ENCODE results near the gene MTX1.
"Not testable (repeated sequence)": the region's sequence is repeated elsewhere in the genome, so short reads cannot be mapped to it uniquely, and the experiment has no call there.

MTX1 gene

DNA sequence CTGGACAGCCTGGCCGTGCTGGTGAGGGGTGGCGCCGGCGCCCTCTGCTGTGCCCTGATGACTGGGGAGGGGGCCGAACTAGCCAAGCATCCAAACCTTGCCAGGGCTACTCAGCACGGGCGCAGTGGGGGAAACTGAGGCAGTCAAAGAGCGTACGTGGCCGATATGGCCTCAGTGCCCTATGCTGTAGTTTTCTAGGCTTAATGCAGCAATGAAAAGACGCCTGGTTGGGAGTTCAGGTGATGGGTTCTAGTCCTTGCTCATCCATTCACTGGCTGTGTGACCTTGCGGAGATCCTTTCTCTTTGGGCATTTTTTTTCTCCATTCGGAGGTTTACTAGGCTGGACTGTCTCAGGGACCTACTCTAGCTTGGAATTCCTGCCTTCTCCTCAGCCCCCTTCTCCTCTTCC, 822 bp downstream of the MTX1 start:
- DNase-seq, result no peak

DNA sequence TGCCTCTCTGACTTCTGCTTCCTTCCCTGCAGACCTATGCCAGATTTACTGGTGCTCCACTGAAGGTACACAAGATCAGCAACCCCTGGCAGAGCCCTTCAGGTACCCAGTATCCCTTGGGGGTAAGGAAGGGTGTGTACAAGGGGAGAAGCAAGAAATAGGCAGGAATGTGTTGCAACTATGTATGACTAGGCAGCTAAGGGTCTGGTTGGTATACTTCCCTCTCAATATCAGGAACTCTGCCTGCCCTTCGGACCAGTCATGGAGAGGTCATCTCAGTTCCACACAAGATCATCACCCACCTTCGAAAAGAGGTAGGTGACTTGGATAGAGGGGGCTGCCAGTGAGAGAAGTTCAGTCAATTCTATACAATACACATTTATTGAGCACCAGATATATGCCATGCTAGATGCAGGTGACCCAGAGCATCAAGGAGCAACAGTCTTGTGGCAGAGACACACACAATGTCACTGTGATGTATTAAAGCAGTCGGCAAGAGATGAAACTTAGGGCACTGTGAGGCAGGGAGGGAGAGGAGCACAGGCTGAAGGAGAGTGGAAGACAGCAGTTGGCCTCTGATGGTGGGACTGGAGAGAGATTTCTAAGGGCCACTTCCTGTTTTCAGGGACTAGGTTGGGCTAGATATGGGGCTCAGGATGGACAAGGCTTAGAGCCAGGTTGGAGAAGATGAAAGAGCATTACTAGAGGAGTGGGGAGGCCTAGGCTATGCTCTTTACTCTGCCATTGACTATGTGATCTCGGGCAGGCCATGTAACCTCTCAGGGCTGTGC, 2.0 kb downstream of the MTX1 start:
- DNase-seq, result no peak

DNA sequence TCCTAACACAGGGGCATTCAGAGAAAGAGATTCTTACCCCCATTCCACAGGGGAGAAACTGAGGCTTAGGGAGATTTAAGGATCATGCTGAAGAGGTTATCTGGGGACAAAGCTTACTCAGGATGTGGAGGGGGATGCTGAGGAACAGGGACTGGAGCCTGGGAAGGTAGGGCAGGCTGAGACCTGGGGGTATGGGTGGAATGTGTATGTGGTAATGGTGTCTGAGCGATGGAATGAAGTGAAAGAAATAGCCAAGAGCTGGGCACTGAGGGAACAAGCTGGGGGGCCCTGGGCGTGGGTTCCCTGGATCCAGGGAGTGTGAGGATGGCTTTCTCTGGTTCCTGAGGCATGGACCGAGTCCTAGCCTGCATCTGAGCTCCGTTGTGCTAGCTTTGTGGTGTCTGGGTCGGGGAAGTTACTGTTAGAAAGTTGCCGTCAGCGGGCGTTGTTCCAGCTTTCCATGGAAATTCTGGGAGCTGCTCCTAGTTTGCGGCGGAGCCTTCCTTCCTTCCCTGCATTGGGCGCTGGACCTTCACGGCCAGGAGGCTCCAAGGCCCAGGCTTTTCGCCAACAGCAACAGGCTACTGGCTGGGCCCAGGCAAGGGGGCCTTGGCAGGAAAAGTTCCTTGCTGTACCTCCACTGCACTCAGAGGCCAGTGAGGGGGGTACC, 3.0 kb downstream of the MTX1 start:
- peak; percentile 93 for DNase-seq

DNA sequence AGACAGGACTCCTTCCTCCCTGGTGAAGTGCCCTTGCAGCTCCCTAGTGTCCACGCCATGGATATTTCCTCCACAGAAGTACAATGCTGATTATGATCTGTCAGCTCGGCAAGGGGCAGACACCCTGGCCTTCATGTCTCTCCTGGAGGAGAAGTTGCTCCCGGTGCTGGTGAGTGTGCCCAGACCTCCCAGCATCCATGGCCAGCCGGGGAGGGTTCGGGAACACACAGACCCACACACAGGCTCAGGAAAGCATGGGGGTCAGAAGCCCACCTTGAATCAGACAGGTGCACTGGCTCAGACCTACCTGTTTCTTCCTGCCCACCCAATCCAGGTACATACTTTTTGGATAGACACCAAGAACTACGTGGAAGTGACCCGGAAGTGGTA, 3.6 kb downstream of the MTX1 start:
- DNase-seq, result not testable (repeated sequence)

DNA sequence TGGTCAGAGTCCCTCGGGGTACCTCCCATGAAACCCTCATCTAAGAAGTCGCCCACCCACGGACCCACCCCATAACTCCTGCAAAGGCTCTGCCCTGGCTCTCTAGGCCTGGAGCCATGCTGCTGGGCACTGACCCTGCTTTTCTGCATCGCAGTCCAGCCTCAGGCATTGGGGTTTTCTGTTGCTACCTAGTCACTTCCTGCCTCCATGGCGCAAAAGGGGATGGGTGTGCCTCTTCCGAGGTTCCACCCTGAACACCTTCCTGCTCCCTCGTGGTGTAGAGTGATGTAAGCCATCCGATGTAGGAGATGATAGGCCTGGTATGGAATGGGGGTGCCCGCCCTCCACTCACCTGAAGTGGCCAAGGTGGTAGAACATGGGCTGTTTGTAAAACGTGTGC, 6.2 kb downstream of the MTX1 start:
- not testable (repeated sequence) for DNase-seq

DNA sequence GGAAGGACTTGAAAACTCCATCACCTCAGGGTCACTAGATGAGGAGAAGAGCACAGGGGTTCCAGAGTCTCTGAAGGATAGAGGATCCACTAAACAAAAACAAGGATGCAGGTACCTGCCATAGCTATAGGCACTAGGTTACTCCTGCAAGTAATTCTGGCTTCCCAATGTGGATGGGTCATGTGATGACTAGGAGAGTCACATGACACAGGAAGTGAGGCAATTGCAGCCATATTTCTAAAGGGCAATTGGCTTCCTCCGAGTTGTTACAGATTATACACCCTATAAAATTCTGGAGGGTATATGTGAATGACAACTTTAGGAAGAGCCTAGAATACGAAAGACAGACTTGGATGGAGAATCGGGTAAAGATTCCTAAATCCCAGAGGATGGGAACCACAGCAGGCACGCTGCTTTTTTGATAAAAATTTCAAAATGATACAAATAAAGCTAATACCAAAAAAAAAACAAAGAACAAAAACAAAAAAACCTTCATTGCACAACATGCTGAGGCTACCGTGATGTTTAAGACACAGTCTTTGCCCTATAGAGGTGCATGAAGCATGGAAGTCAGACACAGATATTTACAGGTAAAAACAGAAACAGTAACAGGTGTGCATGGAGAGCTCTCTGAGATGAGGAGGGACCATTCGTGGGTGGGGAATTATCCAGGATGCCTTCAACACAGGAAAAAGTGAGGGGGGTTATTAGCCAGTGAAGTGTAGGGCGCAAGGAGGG, 10.5 kb downstream of the MTX1 start:
- DNase-seq, result no peak

DNA sequence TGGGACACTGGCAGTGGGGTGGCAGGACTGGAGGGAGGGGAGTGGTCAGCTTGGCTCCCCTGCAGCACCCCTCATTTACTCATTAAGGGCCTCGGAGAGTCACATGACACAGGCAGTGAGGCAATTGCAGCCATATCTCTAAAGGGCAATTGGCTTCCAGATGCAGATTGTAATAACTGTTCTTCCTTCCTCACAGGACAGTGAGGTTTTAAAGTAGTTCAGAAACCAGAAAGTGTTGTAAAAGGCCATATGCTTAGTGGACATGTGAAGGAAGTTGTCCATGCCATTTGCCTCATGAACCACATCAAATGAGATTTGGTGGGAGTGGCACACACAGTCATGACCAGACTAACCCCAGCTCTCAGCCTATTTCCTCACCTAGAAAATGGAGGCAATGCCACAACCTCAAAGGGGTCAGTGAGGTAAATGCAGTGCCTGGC, 11.1 kb downstream of the MTX1 start:
- no peak for DNase-seq

DNA sequence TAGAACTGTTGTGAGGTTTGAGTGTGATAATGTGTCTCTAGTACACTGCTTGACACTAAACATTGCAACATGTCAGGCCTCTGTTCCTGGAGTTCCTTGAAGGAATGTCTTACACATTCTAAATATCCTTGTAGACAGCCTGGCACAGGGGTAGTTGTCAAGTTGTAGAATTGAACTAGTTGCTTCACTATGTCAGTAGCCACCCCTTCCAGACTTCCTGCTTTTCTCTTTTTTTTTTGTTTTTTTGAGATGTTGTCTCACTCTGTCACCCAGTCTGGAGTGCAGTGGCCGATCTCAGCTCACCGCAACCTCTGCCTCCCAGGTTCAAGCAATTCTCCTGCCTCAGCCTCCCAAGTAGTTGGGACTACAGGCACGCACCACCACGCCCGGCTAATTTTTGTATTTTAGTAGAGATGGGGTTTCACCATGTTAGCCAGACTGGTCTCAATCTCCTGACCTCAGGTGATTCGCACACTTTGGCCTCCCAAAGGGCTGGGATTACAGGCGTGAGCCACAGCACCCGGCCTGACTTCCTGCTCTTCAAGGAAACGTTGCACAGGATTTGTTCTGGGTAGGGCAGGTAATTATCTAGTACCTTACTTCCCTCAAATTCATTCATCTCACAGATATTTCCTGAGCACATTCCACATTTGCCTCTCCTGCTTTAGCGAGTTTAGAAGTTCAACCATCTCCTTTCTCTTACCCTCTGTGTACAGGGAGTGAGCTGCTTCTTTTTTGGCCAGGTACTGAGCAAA, 11.9 kb downstream of the MTX1 start:
- not testable (repeated sequence) for DNase-seq

DNA sequence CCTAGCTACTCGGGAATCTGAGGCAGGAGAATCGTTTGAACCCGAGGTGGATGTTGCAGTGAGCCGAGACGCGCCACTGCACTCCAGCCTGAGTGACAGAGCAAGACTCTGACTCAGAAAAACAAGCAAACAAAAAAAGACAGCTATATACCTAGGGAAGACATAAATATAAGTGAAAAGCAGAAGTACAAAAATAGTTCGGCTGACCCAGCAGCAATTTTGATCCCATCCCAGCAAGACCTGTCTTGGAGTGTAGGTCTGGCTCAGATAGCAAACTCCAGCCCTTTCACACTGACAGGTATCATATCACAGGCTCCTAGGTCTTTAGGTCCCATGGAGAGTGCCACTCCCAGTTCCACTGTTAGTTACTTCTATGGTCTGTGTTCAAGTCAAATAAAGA, 14.6 kb downstream of the MTX1 start:
- DNase-seq, result no peak

DNA sequence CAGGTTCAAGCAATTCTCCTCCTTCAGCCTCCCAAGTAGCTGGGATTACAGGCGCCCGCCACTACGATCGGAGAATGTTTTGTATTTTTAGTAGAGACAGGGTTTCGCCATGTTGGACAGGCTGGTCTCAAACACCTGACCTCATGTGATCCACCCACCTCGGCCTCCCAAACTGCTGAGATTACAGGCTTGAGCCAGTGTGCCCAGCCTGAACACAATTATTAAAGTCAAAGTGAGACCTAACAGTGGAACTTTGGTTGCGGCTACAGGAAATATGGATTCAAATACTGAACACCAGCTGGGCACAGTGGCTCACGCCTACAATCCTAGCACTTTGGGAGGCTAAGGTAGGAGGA, 16.9 kb downstream of the MTX1 start:
- not testable (repeated sequence) for DNase-seq

DNA sequence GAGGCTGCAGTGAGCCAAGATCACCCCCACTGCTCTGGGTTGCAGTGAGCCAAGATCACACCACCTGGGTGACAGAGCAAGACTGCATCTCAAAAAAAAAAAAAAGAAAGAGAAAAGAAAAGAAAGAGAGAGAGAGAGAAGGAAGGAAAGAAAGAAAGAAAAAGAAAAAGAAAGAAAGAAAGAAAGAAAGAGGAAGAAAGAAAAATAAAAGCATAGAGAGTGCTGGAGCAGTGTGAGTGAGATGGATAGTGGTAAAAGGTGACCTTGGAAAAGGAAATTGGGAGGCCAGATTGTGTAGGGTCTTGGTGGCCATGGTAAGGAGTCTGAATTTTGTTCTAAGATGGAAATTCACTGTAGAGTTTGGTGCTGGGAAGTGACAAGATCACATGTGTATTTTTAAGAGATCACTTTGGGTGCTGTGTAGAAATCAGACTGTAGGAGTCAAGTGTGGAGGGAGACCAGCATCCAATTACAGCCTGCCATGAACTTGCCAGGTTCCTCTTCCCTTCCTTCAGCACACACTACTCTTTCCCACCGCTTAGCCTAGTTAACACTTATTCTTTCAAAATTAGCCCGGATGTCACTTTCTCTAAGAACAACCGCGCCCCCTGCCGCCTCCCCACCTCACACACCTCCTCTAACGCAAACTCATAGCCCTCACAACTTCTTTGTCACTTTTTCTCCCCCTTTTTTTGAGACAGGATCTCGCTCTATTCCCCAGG, 17.9 kb downstream of the MTX1 start:
- DNase-seq, result peak; percentile 88

DNA sequence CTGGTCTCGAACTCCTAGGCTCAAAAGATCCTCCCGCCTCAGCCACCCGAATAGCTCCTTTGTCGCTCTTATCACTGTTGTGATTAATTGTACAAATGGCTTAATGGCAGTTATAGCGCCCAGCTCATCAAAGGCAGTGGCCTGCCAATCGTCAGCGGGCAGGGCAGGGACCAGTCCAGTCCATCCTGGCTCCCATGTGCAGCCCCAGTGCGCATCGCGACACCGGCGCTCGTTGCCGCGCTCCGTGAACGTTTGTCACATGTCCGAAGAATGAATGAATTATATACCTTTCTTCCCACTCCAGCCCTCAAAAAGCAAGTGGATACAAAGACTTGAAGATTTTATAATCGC, 18.4 kb downstream of the MTX1 start:
- DNase-seq, result no peak

DNA sequence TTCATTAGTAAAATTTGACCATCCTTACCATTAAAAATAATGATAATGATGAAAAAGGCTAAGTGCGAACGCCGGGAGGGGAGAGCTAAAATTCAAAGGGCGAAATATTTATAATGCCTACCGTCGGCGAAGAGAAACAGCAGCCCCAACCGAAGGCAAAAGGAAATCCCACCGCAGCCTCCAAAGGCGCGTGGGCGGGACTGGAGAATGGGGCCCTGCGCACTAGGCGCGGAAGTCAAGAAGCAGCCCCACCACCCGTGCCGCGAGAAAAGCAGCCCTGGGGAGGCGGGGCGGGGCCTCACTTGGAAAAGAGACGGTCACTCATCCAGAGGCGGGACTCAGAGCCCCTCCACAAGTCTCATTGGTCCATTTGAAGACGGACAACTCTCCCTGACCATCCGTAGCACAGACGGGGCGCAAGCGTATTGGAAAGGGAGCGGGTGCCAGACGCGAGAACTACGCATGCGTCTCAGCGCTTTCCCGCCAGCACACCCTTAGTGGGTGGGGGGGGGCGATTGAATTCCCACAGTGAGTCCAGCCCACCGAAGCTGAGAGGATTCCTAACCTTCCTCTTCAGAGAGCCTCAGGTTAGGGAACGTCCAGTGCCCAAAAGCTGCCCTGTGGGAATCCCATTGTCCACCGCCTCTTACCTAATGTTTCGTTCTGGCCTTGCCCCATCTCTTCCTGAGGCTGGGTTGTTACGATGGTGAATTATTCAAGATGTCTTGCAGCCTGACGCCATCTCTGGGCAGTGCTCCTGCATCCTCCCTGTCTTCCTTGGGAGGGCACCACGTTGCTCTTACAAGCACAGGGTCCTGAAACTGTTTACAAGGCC, 19.0 kb downstream of the MTX1 start:
- peak; percentile 99 for DNase-seq

DNA sequence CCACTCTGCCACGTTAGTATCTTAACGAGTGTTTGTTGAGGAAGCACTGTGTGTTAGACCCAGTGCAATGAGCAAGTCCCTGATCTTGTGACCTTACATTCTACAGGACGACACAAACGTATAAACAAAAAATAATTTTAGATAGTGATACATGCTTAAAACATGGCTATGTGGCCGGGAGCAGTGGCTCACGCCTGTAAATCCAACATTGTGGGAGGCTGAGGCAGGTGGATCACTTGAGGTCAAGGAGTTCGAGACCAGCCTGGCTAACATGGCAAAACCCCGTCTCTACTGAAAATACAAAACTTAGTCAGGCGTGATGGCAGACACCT, 19.6 kb downstream of the MTX1 start:
- DNase-seq, result no peak

DNA sequence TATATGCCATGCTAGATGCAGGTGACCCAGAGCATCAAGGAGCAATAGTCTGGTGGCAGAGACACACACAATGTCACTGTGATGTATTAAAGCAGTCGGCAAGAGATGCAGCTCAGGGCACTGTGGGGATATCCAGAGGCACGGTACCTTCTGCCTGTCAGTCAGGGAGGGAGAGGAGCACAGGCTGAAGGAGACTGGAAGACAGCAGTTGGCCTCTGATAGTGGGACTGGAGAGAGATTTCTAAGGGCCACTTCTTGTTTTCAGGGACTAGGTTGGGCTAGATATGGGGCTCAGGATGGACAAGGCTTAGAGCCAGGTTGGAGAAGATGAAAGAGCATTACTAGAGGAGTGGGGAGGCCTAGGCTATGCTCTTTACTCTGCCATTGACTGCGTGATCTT, 22.8 kb downstream of the MTX1 start:
- DNase-seq, result not testable (repeated sequence)

DNA sequence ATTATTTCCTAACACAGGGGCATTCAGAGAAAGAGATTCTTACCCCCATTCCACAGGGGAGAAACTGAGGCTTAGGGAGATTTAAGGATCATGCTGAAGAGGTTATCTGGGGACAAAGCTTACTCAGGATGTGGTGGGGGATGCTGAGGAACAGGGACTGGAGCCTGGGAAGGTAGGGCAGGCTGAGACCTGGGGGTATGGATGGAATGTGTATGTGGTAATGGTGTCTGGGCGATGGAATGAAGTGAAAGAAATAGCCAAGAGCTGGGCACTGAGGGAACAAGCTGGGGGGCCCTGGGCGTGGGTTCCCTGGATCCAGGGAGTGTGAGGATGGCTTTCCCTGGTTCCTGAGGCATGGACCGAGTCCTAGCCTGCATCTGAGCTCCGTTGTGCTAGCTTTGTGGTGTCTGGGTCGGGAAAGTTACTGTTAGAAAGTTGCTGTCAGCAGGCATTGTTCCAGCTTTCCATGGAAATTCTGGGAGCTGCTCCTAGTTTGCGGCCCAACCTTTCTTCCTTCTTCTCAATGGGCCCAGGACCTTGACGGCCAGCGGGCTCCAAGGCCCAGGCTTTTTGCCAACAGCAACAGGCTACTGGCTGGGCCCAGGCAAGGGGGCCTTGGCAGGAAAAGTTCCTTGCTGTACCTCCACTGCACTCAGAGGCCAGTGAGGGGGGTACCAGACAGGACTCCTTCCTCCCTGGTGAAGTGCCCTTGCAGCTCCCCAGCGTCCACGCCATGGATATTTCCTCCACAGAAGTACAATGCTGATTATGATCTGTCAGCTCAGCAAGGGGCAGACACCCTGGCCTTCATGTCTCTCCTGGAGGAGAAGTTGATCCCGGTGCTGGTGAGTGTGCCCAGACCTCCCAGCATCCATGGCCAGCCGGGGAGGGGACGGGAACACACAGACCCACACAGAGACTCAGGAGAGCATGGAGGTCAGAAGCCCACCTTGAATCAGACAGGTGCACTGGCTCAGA, 23.8 kb downstream of the MTX1 start:
- peak; percentile 93 for DNase-seq

DNA sequence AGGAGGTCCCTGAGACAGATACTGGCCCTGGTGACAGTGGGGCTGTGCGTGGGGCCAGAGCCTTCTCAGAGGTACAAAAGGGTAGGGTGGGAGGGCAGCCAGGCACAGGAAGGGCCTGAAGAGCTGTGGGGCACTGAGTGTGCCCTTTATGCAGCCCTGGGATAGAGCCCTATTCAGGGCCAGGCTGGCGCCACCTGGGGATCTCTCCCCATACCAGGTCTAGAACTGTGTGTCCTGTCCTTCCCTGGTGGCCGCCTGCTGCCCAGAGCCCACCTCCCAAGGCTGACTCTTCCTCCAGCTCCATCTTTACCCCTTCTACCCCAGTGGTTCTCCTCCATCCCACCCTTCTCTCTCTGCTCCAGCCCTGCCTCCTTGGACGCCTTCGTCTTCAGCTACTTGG, 25.0 kb downstream of the MTX1 start:
- not testable (repeated sequence) for DNase-seq

DNA sequence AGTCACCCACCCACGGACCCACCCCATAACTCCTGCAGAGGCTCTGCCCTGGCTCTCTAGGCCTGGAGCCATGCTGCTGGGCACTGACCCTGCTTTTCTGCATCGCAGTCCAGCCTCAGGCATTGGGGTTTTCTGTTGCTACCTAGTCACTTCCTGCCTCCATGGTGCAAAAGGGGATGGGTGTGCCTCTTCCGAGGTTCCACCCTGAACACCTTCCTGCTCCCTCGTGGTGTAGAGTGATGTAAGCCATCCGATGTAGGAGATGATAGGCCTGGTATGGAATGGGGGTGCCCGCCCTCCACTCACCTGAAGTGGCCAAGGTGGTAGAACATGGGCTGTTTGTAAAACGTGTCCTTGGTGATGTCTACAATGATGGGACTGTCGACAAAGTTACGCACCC, 26.9 kb downstream of the MTX1 start:
- not testable (repeated sequence) for DNase-seq

DNA sequence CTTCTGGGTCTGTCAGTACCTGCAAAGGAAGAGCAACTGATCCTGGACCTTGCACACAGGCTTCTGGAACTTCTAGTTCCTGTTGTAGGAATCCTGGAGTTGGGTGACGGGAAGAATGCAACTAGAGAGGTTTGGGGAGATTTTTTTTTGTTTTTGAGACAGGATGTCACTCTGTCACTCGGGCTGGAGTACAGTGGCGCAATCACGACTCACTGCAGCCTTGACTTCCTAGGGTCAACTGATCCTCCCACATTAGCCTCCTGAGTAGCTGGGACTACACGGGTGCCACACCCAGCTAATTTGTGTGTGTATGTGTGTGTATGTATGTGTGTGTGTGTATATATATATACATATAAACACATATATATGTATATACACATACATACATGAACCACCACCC, 28.0 kb downstream of the MTX1 start:
- DNase-seq, result no peak

DNA sequence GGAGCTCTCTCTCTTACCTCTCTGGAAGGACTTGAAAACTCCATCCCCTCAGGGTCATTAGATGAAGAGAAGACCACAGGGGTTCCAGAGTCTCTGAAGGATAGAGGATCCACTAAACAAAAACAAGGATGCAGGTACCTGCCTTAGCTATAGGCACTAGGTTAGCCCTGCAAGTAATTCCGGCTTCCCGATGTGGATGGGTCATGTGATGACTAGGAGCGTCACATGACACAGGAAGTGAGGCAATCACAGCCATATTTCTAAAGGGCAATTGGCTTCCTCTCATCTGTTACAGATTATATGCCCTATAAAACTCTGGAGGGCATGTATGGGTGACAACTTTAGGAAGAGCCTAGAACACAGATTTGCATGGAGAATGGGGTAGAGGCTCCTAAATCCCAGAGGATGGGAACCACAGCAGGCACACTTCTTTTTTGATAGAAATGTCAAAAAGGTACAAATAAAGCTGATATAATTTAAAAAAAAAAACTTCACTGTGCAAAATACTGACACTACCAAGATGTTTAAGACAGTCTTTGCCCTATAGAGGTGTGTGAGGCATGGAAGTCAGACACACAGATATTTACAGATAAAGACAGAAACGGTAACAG, 32.7 kb downstream of the MTX1 start:
- DNase-seq, result peak; percentile 79
